GM21786 (cell line): ENCODE measurements around the gene NELL2.

Experiments
- ATAC-seq: cut with Tn5 transposase; IDR thresholded peaks from one replicate; pipeline ENCODE4 v1.9.1; 2021; ENCODE audit not compliant: unreplicated experiment

NELL2 gene

DNA sequence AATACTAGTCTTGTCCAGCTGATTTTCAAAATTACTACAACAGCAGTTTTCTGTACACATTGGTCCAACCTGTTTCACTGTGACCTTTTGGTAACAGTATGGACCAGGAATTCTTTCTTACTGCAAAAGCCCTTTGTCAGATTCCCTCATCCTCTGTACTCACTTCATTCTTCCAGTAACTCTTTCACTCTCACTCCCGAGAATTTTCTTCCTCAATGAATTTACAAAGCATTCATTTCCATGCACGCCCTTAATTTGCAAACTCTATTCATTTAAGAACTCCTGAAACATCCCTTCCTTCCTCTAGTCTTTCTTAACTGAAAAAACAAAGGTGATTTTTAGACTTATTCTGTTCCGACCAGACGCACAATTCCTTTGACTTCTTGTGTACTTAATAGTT lies 238.2 kb downstream of the NELL2 start:
- ATAC-seq, result no peak

DNA sequence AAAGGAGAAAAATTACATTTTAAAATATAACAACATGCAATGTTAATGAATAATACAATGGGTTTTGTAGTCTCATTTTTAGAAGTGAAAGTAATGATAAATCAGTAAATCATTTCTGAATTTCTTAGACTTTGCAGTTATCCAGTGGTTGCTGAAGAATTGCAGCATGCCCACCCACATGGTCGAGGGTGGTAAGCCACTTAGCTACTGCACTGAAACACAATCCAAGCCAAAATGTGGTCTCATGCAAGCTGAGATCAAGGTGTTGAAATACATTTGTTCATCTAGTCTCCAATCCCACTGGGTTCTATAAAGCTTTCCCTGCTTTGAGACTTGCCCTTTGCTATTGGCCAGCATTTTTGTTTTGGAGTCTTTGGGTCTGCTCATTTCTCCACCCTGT lies 247.9 kb downstream of the NELL2 start:
- no peak for ATAC-seq

DNA sequence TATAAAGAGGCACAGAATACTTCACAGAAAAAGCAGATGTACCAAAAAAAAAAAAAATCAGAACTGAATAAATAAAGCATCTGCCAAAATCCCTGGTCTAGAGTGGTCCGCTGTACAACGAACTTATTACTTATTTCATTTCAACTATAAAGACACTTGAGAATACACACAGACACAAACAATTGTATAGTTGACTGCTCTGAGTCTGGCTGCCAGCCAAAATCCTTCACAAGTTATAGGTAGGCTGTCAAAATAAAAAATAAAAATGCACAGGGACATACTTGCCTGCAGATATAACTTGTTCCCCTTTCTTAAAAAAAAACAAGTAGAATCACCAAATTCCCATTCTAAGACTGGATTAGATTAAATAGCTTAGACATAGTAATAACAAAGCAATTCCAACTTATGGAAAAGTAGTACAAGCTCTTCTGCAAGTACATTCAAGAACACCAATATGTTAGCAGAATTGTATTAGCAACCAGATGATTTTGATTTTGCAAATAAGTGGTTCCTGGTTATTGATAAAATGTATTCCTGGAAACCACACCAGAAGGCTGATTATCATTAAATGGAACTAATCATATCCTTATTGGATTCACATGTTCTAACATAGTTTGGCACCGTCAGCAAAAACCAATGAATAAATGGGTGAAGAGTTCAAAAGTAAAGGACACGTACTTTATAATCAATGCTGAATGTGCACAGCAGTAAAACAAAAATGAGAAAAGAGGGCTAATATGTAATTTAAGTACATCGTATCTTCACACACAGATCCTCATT lies 248.5 kb downstream of the NELL2 start:
- ATAC-seq, result no peak

DNA sequence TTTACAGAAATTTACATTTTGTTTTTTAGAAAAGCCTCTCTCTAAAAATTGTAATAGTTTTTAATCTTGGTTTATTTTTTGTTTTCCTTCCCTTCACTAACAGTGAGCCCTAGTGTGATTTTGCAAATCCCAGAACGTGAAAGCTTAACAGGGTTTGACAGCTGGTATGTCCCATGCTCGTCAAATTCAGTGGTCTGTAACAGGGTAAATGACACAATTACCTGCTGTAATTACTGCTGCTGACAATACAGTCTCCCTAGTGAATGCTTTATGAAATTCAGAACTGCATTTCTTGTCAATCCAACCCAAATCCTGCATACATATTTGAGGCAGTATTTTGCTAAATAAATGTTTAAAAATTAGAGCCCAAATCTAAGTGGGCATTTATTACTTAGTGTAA lies 249.2 kb downstream of the NELL2 start:
- ATAC-seq, result no peak

DNA sequence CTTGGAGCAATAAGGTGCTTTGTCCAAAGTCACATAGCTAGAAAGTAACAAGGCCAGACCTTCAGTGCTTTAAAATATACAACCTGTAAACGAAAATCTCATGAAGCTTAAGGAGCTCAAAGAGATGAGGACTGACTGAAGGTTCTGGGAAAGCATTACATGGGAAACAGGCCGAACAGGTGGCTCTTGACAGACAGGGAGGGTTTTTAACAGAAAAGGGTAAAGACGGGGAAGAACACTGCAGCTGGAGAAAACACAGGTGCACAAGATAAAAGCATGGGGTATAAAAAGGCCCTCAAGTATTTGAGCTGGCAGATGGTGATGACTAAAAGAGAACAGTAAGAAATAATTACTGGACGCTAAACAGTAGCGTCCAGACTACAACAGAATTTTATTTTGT lies 257.2 kb downstream of the NELL2 start:
- ATAC-seq, result no peak

DNA sequence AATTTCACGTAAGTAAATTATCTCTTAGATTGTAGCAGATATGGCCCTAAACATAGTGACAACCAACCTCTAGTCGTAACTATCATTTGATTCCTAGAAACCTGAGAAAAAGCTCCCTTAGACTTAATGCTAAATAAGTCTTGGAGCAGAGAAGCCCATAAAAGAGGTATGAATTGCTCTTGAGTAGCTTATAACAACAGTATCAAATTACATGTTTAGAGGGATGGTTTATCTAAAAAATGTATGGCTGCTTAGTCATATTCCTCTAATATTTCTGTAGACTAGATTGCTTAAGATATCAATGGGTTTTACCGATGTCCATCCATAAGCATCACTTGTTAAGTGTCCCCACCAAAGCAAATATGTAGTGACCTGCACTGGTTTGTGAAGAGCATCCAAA lies 259.7 kb downstream of the NELL2 start:
- ATAC-seq, result no peak

DNA sequence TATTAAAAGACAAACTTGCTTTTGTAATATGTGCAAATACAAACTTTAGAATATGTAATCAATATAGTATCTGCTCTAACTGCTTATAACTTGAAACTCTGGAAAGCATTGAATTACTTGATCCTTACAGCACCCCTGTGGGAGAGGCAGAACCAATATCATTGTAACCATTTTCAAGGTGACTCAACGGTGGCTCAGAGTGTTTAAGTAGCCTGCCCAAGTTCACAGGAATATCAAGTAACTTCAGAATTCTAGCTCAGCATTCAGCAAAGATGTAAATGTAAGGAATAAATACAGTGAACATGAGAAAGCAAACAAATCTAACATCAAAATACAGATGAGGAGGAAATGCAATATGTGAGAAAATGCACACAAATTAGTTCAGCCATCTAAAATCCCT lies 264.6 kb downstream of the NELL2 start:
- no peak for ATAC-seq

DNA sequence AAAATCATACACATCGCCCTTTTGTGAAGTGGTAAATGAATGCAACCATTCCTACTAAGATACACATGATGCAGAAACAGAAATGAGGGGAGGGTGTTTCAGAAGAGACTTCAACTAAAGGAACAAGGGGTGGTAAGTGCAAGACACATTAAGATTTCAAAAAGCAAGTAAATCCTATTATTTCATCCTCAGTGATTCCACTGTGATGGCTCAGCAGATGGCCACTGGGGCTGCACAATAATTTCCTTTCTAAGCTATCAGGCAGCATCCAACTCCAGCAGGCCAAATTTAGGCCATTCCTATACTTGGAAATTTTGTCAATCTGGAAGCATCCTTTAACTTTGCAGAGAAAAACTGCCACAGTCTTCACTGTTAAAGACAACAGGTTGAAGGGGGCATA lies 272.4 kb downstream of the NELL2 start:
- ATAC-seq, result no peak

DNA sequence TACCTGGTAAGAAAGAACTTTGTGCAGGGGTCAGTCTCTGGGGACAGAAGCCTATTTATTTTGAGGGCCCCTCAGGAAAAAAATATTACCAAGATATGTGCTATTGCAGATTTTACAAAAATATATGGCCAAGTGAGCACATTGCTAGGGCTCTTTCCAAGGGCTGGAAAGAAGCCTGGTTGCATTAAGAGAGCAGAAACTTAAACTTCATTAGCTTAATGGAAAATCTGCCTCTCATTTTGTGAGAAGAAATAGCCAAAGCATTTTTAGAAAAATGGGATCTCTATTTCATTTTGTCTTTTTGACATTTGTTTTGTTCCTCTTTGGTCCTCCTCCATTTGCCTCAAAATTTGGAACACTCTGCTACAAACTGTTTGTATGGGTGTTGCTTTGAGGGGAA lies 283.5 kb downstream of the NELL2 start:
- ATAC-seq, result no peak

DNA sequence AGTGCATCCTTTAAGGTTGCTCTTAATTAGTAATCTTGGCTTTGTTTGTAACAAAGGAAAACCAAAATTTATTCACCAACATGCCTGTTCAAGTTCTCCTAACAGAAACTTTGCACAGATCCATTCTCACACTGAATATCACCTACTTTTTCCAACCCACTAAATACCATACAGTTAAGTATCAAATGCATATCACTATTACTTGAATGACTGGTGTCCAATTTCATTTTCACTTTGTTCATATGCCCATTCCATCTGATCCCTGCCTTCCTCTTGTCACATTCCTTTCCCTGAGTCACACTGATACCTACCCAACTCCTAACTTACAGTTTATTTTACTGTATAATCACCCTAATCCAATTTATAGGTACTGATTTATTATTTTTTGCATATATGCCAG lies 286.4 kb downstream of the NELL2 start:
- no peak for ATAC-seq

DNA sequence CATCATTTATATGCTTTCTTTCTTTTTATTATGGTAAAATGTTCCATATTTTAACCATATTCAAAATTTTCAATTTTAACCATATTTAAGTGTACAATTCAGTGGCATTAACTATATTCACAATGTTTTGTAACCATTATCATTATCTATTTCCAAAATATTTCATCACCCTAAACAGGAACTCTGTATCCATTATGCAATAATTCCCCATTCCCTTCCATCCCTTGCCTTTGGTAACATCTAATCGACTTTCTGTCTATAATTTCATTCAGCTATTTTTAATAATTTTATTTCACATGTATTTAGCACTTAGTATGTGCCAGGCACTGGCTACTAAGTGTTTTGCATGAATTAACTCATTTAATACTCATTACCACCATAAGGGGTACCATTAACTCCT lies 287.5 kb downstream of the NELL2 start:
- ATAC-seq, result no peak

DNA sequence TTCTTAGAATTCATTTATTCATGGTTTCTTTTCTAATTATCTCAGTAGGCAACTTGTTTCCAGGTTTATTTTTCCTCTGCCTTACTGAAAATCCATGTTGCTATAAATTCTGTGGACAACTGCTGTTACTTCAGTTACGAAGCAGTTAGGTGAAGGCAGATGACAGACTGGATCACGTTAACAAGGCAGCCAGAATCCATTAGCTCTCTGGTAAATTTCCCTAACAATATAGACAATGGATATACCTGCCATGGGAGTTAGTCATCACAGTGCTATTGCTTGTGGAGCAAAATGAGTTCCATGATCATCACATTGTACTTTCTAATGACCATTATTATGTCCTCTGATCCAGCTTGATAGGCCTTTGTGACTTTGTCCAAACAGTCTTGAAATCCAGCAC lies 291.5 kb downstream of the NELL2 start:
- no peak for ATAC-seq

DNA sequence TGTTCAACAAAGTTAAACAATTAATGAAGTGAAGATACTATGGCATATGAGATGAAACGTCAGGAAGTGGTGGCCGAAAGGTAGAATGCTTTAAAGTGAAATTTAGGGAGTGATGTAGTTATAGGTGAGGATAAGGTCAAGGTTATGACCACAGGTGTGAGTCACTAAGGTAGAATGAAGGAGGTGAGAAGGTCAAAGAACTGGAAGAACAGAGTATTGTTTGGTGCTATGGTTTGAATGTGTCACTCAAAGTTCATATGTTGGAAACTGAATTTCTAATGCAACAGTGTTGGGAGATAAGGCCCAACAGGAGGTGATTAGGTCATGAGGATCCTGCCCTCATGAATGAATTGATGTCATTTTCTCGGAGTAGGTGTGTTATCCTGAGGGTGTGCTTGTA lies 293.6 kb downstream of the NELL2 start:
- ATAC-seq, result no peak

DNA sequence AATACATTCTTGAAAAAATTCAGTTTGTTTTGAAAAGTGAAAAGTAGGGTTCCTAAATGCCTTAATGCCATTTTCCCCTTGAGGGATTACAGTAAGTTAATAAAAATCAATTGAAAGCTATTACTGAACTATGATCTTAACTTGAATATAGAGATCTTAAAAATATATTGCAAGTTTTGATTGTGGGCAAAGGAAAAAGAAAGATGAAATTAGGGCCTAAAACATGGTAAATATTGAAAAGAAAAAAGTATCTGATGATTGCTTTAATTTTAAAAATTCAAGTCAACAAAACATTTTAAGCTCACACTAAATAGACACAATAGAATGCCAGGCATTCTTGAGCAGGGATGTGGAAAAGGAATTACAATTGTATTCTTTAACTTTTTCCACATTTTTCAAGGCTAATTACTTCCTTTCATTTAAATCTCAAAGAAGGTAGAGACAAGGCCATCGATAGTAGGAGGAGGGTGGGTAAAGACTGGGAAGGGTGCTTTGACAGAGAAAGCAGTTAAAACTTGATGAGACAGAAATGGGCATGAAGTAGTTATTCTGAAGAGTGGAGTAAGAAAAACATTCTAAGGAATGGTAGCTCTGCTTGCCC lies 294.4 kb downstream of the NELL2 start:
- no peak for ATAC-seq

DNA sequence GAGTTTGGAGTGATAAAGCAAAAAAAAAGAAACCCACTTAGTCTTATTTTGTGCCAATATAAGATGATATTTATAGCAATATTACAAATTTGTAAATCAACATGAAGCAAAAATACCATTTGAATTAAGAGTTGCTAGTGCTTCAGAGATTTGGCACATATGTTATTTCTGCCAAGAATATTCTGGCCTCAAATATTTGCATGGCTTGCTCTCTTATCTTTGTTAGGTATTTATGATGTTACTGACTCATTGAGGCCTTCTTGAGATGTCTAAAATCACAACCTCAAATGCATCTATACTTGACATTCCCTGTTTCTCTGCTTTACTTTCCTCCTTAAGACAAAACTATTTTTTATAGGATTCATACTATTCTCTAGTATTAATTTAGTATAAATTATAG lies 301.5 kb downstream of the NELL2 start:
- ATAC-seq, result no peak

DNA sequence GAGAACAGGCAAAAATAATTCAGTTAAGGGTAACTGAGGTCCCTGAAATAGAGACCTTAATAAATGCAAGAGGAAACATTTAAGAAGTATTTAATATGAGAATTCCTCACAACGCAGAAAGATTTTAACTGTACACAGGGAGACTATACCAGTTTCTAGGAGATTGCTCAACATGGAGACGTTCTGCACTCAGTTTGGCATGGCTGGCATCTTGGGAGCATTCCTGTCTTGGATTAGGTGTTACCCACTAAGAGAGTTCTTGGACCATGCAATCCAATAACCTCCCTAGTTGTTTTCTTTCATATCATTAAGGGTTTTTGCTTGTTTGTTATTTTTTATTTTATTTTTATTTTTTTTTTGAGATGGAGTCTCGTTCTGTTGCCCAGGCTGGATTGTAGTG lies 302.4 kb downstream of the NELL2 start:
- ATAC-seq, result no peak

DNA sequence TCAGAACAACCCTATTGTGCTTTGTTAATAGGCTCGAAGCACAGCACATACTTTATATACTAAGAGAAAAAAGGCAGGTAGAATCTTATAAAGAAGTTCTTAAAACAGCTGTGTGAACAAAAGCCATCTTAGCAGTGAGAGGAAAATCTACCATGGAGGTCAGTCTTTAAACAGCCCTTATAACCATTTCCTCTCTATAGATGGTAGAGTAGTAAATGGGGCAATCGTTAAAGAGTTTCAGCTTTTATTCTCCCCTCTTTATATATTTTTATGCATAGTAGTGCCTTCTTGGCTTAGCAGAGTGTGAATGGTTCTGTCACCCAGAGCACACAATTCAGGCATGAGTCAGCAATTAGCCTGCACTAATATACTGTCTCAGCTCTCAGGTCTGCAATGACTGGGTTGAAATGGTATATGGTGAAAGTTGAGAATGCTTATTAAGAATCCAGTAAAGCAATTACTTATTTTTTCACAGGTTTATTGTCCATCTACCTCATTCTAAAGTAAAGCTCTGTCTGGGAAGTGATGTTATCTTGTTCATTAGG lies 305.0 kb downstream of the NELL2 start:
- ATAC-seq, result no peak

DNA sequence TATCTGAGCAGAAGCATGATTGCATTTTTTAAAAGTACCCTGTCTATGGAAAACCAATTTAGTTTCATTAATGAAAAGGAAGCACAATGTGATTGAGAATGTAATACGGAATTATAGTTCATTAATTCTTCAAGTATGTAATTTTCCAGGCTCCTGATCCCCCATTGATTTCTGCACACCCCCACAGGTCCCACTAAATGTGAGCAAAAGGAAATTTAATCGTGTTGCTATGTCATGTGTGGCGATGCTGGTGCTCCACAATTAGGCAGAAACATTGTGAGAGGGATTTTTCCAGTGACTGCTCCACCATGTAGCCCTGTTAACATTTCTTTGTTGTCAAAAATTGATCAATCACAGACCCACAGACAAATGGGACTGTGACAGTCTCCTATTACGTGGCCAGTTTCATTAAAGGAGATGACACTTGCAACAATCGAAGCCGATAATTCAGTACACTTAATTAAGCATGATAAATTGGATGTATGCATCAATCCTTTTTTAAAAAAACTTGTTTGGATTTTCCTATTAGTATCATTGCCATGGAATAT lies 306.0 kb downstream of the NELL2 start:
- no peak for ATAC-seq

DNA sequence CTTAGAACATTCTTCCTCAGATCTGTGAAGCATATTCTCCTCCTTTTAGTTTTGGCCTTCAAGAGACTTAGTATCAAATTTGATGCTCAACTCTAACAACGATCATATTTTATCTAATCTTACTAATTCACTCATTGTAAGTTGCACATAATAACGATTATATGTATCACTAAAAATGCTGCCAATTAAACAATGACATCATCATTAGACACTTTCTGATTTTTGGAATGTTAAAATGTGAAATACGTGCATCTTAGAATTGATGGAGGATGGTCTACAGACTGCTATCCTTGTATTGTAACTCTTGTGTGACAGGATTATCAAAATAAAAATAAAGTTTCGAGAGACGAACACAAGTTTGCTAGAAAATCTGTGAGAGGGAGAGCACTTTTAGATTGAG lies 311.0 kb downstream of the NELL2 start:
- no peak for ATAC-seq

DNA sequence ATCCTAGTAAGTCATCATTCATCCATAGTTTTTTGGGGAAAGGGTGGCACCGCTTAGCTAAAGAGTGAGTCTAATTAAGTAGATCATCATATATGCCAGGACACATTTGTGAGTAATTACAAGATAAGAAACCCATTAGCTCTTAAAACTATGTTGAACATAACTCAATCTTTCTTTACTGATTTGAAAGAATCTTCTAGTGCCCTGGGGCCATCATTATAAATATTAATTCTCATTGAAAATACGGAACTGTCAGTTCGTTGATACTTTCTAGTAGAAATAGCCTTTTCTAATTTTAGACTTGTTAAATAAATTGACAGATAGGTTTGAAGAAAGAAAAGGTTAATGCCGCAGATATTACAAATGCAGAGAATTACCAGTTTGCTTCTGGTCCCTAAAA lies 312.6 kb downstream of the NELL2 start:
- no peak for ATAC-seq

DNA sequence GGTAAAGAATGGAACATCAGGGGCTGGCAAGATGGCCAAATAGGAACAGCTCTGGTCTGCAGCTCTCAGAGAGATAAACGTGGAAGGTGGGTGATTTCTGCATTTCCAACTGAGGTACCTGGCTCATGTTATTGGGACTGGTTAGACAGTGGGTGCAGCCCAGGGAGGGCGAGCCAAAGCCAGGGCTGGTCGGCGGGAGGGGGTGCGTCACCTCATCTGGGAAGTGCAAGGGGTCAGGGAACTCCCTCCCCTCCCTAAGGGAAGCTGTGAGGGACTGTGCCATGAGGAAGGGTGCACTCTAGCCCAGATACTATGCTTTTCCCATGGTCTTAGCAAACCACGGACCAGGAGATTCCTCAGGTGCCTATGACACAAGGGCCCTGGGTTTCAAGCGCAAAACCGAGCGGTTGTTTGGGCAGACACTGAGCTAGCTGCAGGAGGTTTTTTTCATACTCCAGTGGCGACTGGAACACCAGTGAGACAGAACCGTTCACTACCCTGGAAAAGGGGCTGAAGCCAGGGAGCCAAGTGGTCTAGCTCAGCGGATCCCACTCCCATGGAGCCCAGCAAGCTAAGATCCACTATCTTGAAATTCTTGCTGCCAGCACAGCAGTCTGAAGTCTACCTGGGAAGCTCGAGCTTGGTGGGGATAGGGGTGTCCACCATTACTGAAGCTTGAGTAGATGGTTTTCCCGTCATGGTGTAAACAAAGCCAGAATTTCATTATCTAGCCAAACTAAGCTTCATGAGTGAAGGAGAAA lies 317.6 kb downstream of the NELL2 start:
- no peak for ATAC-seq

DNA sequence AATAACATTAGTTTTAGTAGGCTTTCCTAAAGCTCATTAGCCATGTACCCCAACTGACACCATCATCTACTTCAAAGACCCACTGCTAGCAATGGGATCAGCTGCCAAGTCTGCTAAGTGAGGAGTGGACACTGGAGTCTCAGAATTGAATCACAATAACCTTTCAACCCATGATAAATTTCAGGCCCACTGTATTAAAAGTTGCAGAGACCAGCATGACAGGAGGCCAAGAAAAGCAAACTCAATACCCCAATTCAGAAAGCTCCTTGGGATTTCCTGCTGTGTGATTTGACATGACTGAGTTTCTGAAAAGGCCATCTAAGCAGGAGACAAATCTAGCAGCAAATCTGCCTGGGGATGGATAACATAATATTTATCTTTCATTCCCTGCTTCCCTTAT lies 320.7 kb downstream of the NELL2 start:
- ATAC-seq, result no peak
